GM19372 (cell line): ENCODE measurements around the gene RPUSD4.

Experiments
- ATAC-seq: cut with Tn5 transposase; IDR thresholded peaks from one replicate; pipeline ENCODE4 v1.9.1; 2021; ENCODE audit warnings: mild to moderate bottlenecking, low read depth, moderate library complexity; ENCODE audit not compliant: unreplicated experiment

RPUSD4 gene

GRCh38 chr11:126185259-126186024 lies 26.0 kb downstream of the RPUSD4 start:
- no peak for ATAC-seq

DNA sequence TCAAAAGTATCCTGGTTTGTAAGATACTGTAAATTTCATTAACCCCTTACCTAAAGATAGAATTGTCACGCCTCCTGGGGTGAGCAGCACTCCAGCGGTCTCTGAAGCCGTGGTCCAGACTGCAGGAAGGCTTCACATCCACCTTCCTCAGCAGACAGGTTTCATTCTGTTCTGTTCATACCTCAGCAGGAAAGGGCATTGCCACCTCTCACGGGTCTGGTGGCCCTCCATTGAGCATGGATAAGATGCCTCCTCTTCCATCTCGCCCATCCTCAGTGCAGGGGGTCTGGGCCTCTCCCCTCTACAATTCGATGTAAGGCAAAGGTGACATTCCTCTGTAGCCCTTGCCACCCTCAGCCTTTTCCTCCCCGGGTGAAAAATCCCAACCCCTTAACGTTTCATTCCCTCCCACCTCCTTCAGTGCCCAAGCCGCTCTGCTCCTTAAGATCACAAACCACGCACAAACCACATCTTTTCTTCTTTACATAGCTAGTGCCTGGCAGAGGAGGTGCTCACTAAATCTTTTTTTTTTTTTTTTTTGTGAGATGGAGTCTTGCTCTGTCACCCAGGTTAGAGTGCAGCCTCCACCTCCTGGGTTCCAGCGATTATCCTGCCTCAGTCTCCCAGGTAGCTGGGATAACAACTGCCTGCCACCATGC lies 28.5 kb downstream of the RPUSD4 start:
- no peak for ATAC-seq

GRCh38 chr11:126181939-126182730 lies 29.3 kb downstream of the RPUSD4 start:
- ATAC-seq, result peak; percentile 50

DNA sequence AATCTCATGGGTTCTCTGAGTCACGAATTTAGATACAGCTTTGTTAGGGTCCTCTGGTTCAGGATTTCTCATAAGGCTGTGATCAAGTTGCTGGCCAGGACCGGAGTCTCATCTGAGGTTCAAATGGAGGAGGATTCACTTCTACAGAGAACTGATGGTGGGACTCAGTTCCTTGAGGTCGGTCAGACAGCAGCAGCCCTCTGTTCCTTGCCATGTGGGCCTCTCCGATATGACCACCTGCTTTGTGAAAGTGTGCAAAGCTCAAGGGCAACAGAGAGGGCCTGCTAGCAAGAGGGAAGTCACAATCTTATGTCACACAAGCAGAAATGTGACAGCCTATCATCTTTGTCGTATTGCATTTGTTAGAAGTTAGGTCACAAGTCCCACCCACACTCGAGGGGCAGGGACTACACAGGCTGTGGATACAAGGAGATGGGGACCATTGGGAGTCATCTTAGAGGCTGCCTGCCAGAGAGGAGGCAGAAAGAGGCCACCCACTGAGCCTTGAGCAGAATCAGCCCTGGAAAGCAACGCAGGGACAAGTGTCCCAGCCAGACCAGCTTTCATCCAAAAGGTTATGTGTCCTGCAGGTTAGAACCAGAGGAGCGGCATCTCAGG lies 34.5 kb downstream of the RPUSD4 start:
- ATAC-seq, result no peak

DNA sequence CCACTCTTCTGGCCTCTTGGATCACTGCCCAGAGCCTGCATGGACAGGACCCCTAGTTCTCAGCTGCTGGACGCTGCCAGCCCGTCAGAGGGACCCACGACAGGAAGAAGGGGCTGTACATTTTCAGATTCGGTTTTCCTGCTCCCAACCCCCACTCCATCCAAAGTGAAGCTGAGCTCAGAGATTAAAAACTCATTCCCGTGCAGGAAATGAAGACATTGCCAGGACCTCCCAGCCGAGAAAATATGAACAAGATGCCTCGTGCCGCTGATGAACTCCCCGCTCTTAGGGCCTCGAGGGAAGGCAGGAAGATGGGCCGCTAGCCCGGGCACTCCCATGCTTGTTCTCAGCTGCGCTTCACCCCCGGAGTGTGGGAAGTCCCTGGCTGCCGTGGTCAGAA lies 36.1 kb downstream of the RPUSD4 start:
- ATAC-seq, result no peak

GRCh38 chr11:126174816-126175215 lies 36.6 kb downstream of the RPUSD4 start:
- no peak for ATAC-seq

GRCh38 chr11:126173257-126173656 lies 38.2 kb downstream of the RPUSD4 start:
- ATAC-seq, result no peak

DNA sequence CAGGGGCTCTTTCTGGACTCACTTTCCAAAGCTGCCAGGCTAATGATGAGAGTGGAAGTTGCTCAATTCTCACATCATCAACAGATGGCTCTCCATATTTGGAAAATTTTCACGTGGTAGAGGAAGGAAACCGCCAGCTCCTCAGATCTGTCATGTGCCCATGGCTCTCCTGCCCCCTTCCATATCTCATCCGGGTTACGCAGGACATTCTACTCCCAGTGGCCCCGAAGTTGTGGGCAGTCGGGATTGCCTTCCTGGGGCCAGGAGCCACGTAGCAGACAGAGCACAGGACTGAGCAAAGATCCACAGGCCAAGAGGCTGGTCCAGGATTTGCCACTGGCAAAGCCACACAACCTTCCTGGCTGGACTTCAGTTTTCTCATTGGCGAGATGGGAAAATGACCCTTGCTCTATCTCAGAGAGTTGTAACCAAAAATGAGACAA lies 38.8 kb downstream of the RPUSD4 start:
- ATAC-seq, result no peak

GRCh38 chr11:126169291-126169690 lies 42.2 kb downstream of the RPUSD4 start:
- ATAC-seq, result no peak

GRCh38 chr11:126167488-126167887 lies 44.0 kb downstream of the RPUSD4 start:
- ATAC-seq, result no peak

DNA sequence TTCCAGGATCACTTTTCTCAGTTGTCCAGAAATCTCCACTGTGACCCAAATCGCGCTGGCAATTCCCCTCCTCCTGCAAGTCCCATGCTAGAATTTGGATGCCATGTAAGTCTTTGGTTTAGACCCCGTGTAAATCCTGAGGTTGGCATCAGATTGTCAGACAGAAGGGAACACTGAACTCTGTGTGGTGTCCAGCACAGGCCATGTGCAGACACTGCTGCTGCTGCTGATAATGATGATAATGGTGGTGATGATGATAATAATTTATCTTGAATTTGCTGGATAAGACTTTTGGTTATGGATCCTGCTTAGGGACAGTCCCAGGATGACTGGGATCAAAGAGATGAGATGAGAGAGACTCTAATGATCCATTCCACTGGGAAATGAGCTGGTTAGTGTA lies 45.0 kb downstream of the RPUSD4 start:
- no peak for ATAC-seq

GRCh38 chr11:126165757-126166156 lies 45.7 kb downstream of the RPUSD4 start:
- ATAC-seq, result no peak

DNA sequence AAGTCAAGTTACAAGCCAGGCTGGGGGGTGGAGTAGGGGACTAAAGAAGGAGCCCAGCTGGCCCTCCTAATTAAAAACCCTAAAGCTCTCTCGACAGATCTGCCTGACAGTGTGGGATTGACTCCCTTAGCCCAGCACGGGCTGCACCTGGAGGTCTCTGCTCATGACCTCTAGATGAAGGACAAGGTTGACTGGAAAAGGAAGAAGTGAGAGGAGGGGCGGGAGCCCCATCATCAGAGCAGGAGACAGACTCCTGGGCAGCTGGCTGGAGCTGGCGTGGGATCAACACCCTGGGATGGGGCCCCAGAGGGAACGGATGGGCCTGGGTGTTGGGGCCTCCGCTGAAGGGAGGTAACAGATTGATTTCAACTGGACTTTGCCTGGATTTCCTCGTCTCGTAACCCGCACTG lies 46.1 kb downstream of the RPUSD4 start:
- ATAC-seq, result no peak

GRCh38 chr11:126164781-126165180 lies 46.7 kb downstream of the RPUSD4 start:
- no peak for ATAC-seq

DNA sequence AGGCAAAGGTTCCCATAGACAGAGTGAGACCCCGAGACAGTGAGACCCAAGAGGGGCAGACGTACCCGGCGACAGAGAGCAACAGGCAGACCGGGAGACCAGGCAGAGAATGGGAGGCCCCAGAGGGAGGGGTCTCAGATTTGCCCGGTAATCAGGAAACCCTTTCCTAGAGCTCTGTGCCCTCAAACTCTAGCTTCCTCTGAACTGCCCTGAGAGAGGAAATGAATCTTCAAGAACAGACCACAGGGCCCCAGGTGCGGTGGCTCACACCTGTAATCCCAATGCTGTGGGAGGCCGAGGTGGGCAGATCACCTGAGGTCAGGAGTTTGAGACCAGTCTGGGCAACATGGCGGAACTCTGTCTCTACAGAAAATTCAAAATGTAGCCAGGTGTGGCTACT lies 47.7 kb downstream of the RPUSD4 start:
- no peak for ATAC-seq

- ATAC-seq, result no peak
Observed at GRCh38 chr11:126163074-126163700, 48.3 kb downstream of the RPUSD4 start.

- ATAC-seq, result no peak
Observed at GRCh38 chr11:126162306-126163030, 49.0 kb downstream of the RPUSD4 start.

GRCh38 chr11:126161023-126161391 lies 50.4 kb downstream of the RPUSD4 start:
- ATAC-seq, result no peak

DNA sequence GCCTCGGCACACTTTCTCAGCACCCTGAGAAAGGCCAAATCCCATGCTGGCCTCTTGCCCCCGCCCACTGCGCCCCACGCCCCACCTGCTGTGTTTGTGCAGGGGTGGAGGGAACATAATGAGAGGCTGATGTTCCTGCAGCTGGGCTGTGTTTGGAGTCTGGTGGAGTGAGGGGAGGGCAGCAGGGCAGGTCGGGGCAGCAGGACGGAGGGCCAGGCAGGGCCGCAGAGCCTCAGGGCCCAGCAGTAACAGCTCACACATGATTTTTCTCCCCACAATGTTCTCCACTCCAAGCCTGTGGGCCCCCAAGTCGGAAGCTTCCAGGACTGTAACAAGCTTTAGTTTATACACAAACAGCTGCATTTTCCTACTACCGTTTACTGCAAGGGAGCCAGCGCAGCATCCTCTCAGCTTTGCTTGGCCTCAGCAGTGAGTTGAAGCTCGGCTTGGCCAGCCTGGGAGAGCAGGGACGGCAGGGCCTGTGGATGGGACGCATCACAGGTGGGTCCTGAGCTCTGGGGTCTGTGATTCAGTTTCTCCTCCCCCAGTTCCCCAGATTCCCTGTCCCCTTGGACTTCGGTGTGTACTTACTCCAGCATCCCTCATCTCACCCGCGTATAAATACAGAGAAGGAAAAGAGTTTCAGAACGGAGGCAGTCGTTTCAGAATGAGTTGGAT lies 51.0 kb downstream of the RPUSD4 start:
- no peak for ATAC-seq
